Effector memory CD4-positive, alpha-beta T cell (primary cell): ENCODE results near the gene GLB1L.
A peak's percentile ranks its signal among the peaks of the same experiment; 100 is the strongest.

Source experiments
- DNase-seq, 3 donors: peaks; one replicate each; pipeline ENCODE4 v3.0.0-alpha.2; 2020
- H3K27ac ChIP-seq: 2 replicates; pipeline ENCODE4 v1.7.0; 2013; ENCODE audit warnings: mild to moderate bottlenecking, low read length, moderate library complexity; ENCODE audit not compliant: insufficient read depth, poor library complexity, severe bottlenecking
- H3K27me3 ChIP-seq: replicated peaks from 2 replicates; pipeline ENCODE4 v1.7.0; 2013; ENCODE audit warnings: mild to moderate bottlenecking, low read length; ENCODE audit not compliant: insufficient read depth, control insufficient read depth, poor library complexity, severe bottlenecking
- H3K36me3 ChIP-seq: 2 replicates; pipeline ENCODE4 v1.7.0; 2013; ENCODE audit warnings: mild to moderate bottlenecking, low read length, moderate library complexity; ENCODE audit not compliant: control insufficient read depth, insufficient read depth
- H3K4me1 ChIP-seq: 2 replicates; pipeline ENCODE4 v1.7.0; 2013; ENCODE audit warnings: low read length, mild to moderate bottlenecking; ENCODE audit not compliant: control insufficient read depth, insufficient read depth, poor library complexity, severe bottlenecking
- H3K4me3 ChIP-seq: 2 replicates; pipeline ENCODE4 v1.7.0; 2013; ENCODE audit warnings: low read length, low read depth, mild to moderate bottlenecking; ENCODE audit not compliant: insufficient read depth, poor library complexity, severe bottlenecking
- H3K9me3 ChIP-seq: 2 replicates; pipeline ENCODE4 v1.7.0; 2013; ENCODE audit warnings: mild to moderate bottlenecking, low read length, moderate library complexity; ENCODE audit not compliant: control insufficient read depth

Gene GLB1L

GRCh38 chr2:219247678-219248642, 2.7 kb upstream of the GLB1L start:
- Histone ChIP-seq H3K4me1 (peaks cover 75% of the 10 kb centered on the region), H3K36me3 (peaks cover 12% of the 10 kb centered on the region), H3K27me3 (no peaks in the 10 kb centered on the region), H3K9me3 (no peaks in the 10 kb centered on the region), H3K4me3 (peak overlapping the region; percentile 37), H3K27ac (peak overlapping the region; percentile 69)
- peak; percentile 51 to 63 (median 59) for DNase-seq

GRCh38 chr2:219246559-219246958, 1.3 kb upstream of the GLB1L start:
- Histone ChIP-seq H3K9me3 (no peaks in the 10 kb centered on the region), H3K27me3 (no peaks in the 10 kb centered on the region), H3K4me1 (peaks cover 64% of the 10 kb centered on the region), H3K4me3 (no peak overlapping the region), H3K27ac (peak overlapping the region; percentile 95), H3K36me3 (peaks cover 12% of the 10 kb centered on the region)
- DNase-seq, result no peak

GRCh38 chr2:219245899-219246230, 621 bp upstream of the GLB1L start:
- Histone ChIP-seq H3K4me1 (peaks cover 58% of the 10 kb centered on the region), H3K36me3 (peaks cover 12% of the 10 kb centered on the region), H3K27me3 (no peaks in the 10 kb centered on the region), H3K9me3 (no peaks in the 10 kb centered on the region), H3K27ac (peak overlapping the region; percentile 95), H3K4me3 (peak overlapping the region; percentile 93)
- no peak for DNase-seq

GRCh38 chr2:219244789-219245147, 476 bp downstream of the GLB1L start:
- Histone ChIP-seq H3K4me1 (peaks cover 49% of the 10 kb centered on the region), H3K4me3 (peak overlapping the region; percentile 93), H3K9me3 (no peaks in the 10 kb centered on the region), H3K36me3 (peaks cover under 1% of the 10 kb centered on the region), H3K27me3 (no peaks in the 10 kb centered on the region), H3K27ac (peak overlapping the region; percentile 95)
- DNase-seq, result no peak

- Histone ChIP-seq H3K9me3 (no peaks in the 10 kb centered on the region), H3K4me1 (peaks cover 37% of the 10 kb centered on the region), H3K27ac (no peak overlapping the region), H3K4me3 (no peak overlapping the region), H3K27me3 (no peaks in the 10 kb centered on the region), H3K36me3 (peaks cover 5% of the 10 kb centered on the region)
- no peak for DNase-seq
Measured at GRCh38 chr2:219243291-219243761, 1.9 kb downstream of the GLB1L start.

- H3K4me1 ChIP-seq, result no peaks in the 10 kb centered on the region
- peaks cover 73% of the 10 kb centered on the region for H3K36me3 ChIP-seq
- H3K27ac ChIP-seq, result no peak overlapping the region
- no peak for DNase-seq
- H3K9me3 ChIP-seq, result no peaks in the 10 kb centered on the region
- H3K27me3 ChIP-seq, result no peaks in the 10 kb centered on the region
- no peak overlapping the region for H3K4me3 ChIP-seq
Measured at GRCh38 chr2:219234331-219234730, 10.9 kb downstream of the GLB1L start.

- H3K4me1 ChIP-seq, result peaks cover 13% of the 10 kb centered on the region
- no peak for DNase-seq
- peak overlapping the region; percentile 80 for H3K4me3 ChIP-seq
- no peaks in the 10 kb centered on the region for H3K27me3 ChIP-seq
- peaks cover 53% of the 10 kb centered on the region for H3K36me3 ChIP-seq
- no peaks in the 10 kb centered on the region for H3K9me3 ChIP-seq
- peak overlapping the region; percentile 93 for H3K27ac ChIP-seq
Measured at GRCh38 chr2:219230059-219230540, 15.1 kb downstream of the GLB1L start.

GRCh38 chr2:219229305-219230058, 15.8 kb downstream of the GLB1L start, which contains the start of the genes ANKZF1 and ATG9A:
Gene ANKZF1, plus strand, starts transcription at chr2:219229806. Its CDS starts 452 bp downstream, at chr2:219230258.
Gene ATG9A, minus strand, starts transcription at chr2:219229636. Its CDS starts 1,612 bp downstream, at chr2:219228024.
- peaks cover 13% of the 10 kb centered on the region for H3K4me1 ChIP-seq
- H3K27me3 ChIP-seq, result no peaks in the 10 kb centered on the region
- no peaks in the 10 kb centered on the region for H3K9me3 ChIP-seq
- H3K4me3 ChIP-seq, result peak within 1 kb of the TSS; percentile 80
- peaks cover 53% of the 10 kb centered on the region for H3K36me3 ChIP-seq
- peak within 1 kb of the TSS; percentile 93 for H3K27ac ChIP-seq
- peak; percentile 95 to 99 (median 97) for DNase-seq

- H3K9me3 ChIP-seq, result no peaks in the 10 kb centered on the region
- peak overlapping the region; percentile 93 for H3K27ac ChIP-seq
- peak overlapping the region; percentile 80 for H3K4me3 ChIP-seq
- H3K27me3 ChIP-seq, result no peaks in the 10 kb centered on the region
- H3K36me3 ChIP-seq, result peaks cover 53% of the 10 kb centered on the region
- DNase-seq, result no peak
- peaks cover 13% of the 10 kb centered on the region for H3K4me1 ChIP-seq
Measured at GRCh38 chr2:219228911-219229304, 16.3 kb downstream of the GLB1L start.
